WTC11 (cell line): ENCODE results near the gene NOP56. TPM values are rescaled to one million over a fixed set of nuclear protein-coding genes. Genes with fewer than 3 reads are reported as not detected.

Experiments
- ATAC-seq: fragments of 200-7000 bp; cut with Tn5 transposase; 2 replicates; pipeline ENCODE4 v1.10.0; 2021; ENCODE audit warnings: mild to moderate bottlenecking, moderate library complexity
- CTCF ChIA-PET: fragments of 300-600 bp; sonication (Branson Sonifier 250); formaldehyde crosslinking; loops from one replicate; lab custom pipeline; 2021; ENCODE audit warnings: antibody characterized with exemption; lab: Charles Lee
- POLR2A ChIA-PET: fragments of 350-600 bp; sonication (Branson Sonifier 250); formaldehyde crosslinking; loops from one replicate; lab custom pipeline; 2021; ENCODE audit warnings: antibody characterized with exemption; lab: Charles Lee
- DNase-seq: peaks from one replicate; pipeline ENCODE4 v3.0.0; 2021; ENCODE audit warnings: low spot score
- H3K27ac Mint-ChIP-seq: 2 replicates; pipeline ENCODE4 v1.8.0; 2021; ENCODE audit warnings: mixed read lengths
- H3K27me3 Mint-ChIP-seq: 2 replicates; pipeline ENCODE4 v1.8.0; 2021; ENCODE audit warnings: low read depth, mild to moderate bottlenecking, moderate library complexity, mixed read lengths
- H3K36me3 Mint-ChIP-seq: 2 replicates; pipeline ENCODE4 v1.8.0; 2021; ENCODE audit warnings: mixed read lengths
- H3K4me1 Mint-ChIP-seq: 2 replicates; pipeline ENCODE4 v1.8.0; 2022; ENCODE audit warnings: mixed read lengths
- H3K4me3 Mint-ChIP-seq: 2 replicates; pipeline ENCODE4 v1.8.0; 2021; ENCODE audit warnings: mild to moderate bottlenecking, moderate library complexity, mixed read lengths
- H3K9me3 Mint-ChIP-seq: 2 replicates; pipeline ENCODE4 v1.8.0; 2021; ENCODE audit warnings: mixed read lengths
- ATF1 ChIP-seq: sonication (generic); formaldehyde crosslinking; IDR thresholded peaks from 2 replicates; pipeline ENCODE4 v1.8.1; 2023; ENCODE audit warnings: mild to moderate bottlenecking, moderate library complexity, missing genetic modification reagents
- CREB1 ChIP-seq: sonication (generic); formaldehyde crosslinking; IDR thresholded peaks from 2 replicates; pipeline ENCODE4 v1.8.0; 2023; ENCODE audit warnings: mild to moderate bottlenecking, missing genetic modification reagents
- FOXJ3 ChIP-seq: sonication (generic); formaldehyde crosslinking; IDR thresholded peaks from 2 replicates; pipeline ENCODE4 v1.9.0; 2021; ENCODE audit warnings: missing genetic modification reagents, mild to moderate bottlenecking, borderline replicate concordance
- GTF2I ChIP-seq: fragments of 250-450 bp; sonication (Bioruptor Pico); conservative IDR thresholded peaks from 2 replicates; pipeline ENCODE4 v1.4.0; 2021; ENCODE audit warnings: mild to moderate bottlenecking
- NFYB ChIP-seq: sonication (generic); formaldehyde crosslinking; conservative IDR thresholded peaks from 2 replicates; pipeline ENCODE4 v1.8.0; 2022; ENCODE audit warnings: low read depth, missing genetic modification reagents
- PRRX2 ChIP-seq: fragments of 250-450 bp; sonication (Bioruptor Pico); IDR thresholded peaks from 2 replicates; pipeline ENCODE4 v1.8.0; 2021; ENCODE audit warnings: mild to moderate bottlenecking
- RORB ChIP-seq: fragments of 250-450 bp; sonication (Bioruptor Pico); IDR thresholded peaks from 2 replicates; pipeline ENCODE4 v1.9.0; 2021; ENCODE audit warnings: mild to moderate bottlenecking
- SMAD3 ChIP-seq: sonication (generic); formaldehyde crosslinking; IDR thresholded peaks from 2 replicates; pipeline ENCODE4 v1.8.0; 2022; ENCODE audit warnings: missing genetic modification reagents, mild to moderate bottlenecking, borderline replicate concordance
- SMAD4 ChIP-seq: sonication (generic); formaldehyde crosslinking; IDR thresholded peaks from 2 replicates; pipeline ENCODE4 v1.8.0; 2022; ENCODE audit warnings: mild to moderate bottlenecking, missing genetic modification reagents
- SP1 ChIP-seq: sonication (generic); formaldehyde crosslinking; conservative IDR thresholded peaks from 2 replicates; pipeline ENCODE4 v1.8.1; 2022; ENCODE audit warnings: missing genetic modification reagents
- TCF7 ChIP-seq: sonication (generic); formaldehyde crosslinking; IDR thresholded peaks from 2 replicates; pipeline ENCODE4 v1.8.0; 2022; ENCODE audit warnings: mild to moderate bottlenecking, low read depth, missing genetic modification reagents, moderate library complexity
- ZNF219 ChIP-seq: sonication (generic); formaldehyde crosslinking; IDR thresholded peaks from 2 replicates; pipeline ENCODE4 v1.8.0; 2023; ENCODE audit warnings: missing genetic modification reagents, mild to moderate bottlenecking, borderline replicate concordance
- ZNF232 ChIP-seq: sonication (generic); formaldehyde crosslinking; IDR thresholded peaks from 2 replicates; pipeline ENCODE4 v1.8.0; 2022; ENCODE audit warnings: mild to moderate bottlenecking, missing genetic modification reagents
- ZNF396 ChIP-seq: fragments of 250-450 bp; sonication (Bioruptor Pico); IDR thresholded peaks from 2 replicates; pipeline ENCODE4 v1.8.0; 2021; ENCODE audit warnings: mild to moderate bottlenecking, moderate library complexity, borderline replicate concordance
- ZNF423 ChIP-seq: fragments of 250-450 bp; sonication (Bioruptor Pico); IDR thresholded peaks from 2 replicates; pipeline ENCODE4 v2.1.2; 2022; ENCODE audit warnings: mild to moderate bottlenecking, moderate library complexity
- ZNF671 ChIP-seq: fragments of 250-450 bp; sonication (Bioruptor Pico); IDR thresholded peaks from 2 replicates; pipeline ENCODE4 v1.8.0; 2021; ENCODE audit warnings: mild to moderate bottlenecking
- total RNA-seq: library from RNA; stranded (reverse); gene quantifications from 3 replicates; pipeline ENCODE4 v1.2.3, GENCODE V29; 2021
- TF ChIP-seq, protein P1 (sequence below): fragments of 250-450 bp; sonication (Bioruptor Pico); IDR thresholded peaks from 2 replicates; pipeline ENCODE4 v1.9.0; 2021; ENCODE audit warnings: mild to moderate bottlenecking, borderline replicate concordance
- TF ChIP-seq, protein P2 (sequence below): sonication (generic); formaldehyde crosslinking; IDR thresholded peaks from 2 replicates; pipeline ENCODE4 v1.8.1; 2023; ENCODE audit warnings: mild to moderate bottlenecking, missing genetic modification reagents, borderline replicate concordance
- TF ChIP-seq, protein P3 (sequence below): sonication (generic); formaldehyde crosslinking; IDR thresholded peaks from 2 replicates; pipeline ENCODE4 v1.8.0; 2023; ENCODE audit warnings: missing genetic modification reagents
- TF ChIP-seq, protein P4 (sequence below): sonication (generic); formaldehyde crosslinking; IDR thresholded peaks from 2 replicates; pipeline ENCODE4 v1.8.1; 2022; ENCODE audit warnings: low read depth, mild to moderate bottlenecking, moderate library complexity, missing genetic modification reagents, borderline replicate concordance
- TF ChIP-seq, protein P5 (sequence below): fragments of 200-600 bp; IDR thresholded peaks from 2 replicates; pipeline ENCODE4 v1.8.0; 2022; ENCODE audit warnings: antibody characterized with exemption

The NOP56 gene
- total RNA-seq, 1 experiment from 2014 or later = 634 TPM

DNA sequence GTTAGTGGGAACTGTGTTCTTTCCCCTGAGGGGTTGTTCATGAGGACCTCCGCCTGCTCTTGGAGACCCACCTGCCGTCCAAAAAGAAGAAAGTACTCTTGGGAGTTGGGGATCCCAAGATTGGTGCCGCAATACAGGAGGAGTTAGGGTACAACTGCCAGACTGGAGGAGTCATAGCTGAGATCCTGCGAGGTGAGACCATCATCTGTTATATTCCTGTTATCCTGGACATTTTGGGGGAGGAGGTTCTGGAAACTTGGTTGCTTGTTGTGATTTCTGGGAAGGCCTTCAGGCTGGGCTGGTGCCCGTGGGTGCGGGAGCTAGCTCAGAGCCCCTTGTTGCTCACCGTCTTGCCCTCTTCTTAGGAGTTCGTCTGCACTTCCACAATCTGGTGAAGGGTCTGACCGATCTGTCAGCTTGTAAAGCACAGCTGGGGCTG is 2.0 kb downstream of the NOP56 start:
- TF ChIP-seq CREB1 (peak; percentile 51; the same call in 1 of the 2 replicates), ZNF396 (CRISPR knock-in tag) (no peak), ZNF423 (CRISPR knock-in tag) (no peak), FOXJ3 (CRISPR knock-in tag) (no peak), SMAD3 (CRISPR knock-in tag) (0 out of 2 replicates have a peak, but pooled peaks have one; percentile 22), SP1 (CRISPR knock-in tag) (no peak), GTF2I (CRISPR knock-in tag) (no peak), SMAD4 (CRISPR knock-in tag) (no peak), RORB (CRISPR knock-in tag) (no peak), TCF7 (CRISPR knock-in tag) (no peak), ATF1 (no peak)

DNA sequence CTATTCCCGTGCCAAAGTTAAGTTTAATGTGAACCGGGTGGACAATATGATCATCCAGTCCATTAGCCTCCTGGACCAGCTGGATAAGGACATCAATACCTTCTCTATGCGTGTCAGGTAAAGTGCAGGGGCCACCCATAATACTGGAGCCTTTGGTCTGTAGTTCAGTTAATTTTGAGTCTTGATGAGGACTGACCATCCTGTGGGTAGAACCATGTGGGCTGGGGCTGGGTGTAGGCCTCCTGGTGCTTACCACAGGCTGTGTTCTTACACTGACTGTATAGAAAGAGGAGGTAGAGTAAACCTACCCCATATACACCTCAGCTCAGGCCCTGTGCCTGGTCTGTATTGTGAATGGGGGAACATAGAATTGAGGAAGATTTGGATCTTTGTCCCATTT is 2.4 kb downstream of the NOP56 start:
- peaks cover 70% of the 10 kb centered on the region for H3K36me3 Mint-ChIP-seq
- H3K4me1 Mint-ChIP-seq = peaks cover 24% of the 10 kb centered on the region
- peak overlapping the region; percentile 84 for H3K4me3 Mint-ChIP-seq
- no peaks in the 10 kb centered on the region for H3K9me3 Mint-ChIP-seq
- ChIA-PET CTCF (no interaction called here), POLR2A (no interaction called here)
- DNase-seq (no peak), ATAC-seq (no peak)
- peak overlapping the region; percentile 90 for H3K27ac Mint-ChIP-seq
- TF ChIP-seq, protein P1, sequence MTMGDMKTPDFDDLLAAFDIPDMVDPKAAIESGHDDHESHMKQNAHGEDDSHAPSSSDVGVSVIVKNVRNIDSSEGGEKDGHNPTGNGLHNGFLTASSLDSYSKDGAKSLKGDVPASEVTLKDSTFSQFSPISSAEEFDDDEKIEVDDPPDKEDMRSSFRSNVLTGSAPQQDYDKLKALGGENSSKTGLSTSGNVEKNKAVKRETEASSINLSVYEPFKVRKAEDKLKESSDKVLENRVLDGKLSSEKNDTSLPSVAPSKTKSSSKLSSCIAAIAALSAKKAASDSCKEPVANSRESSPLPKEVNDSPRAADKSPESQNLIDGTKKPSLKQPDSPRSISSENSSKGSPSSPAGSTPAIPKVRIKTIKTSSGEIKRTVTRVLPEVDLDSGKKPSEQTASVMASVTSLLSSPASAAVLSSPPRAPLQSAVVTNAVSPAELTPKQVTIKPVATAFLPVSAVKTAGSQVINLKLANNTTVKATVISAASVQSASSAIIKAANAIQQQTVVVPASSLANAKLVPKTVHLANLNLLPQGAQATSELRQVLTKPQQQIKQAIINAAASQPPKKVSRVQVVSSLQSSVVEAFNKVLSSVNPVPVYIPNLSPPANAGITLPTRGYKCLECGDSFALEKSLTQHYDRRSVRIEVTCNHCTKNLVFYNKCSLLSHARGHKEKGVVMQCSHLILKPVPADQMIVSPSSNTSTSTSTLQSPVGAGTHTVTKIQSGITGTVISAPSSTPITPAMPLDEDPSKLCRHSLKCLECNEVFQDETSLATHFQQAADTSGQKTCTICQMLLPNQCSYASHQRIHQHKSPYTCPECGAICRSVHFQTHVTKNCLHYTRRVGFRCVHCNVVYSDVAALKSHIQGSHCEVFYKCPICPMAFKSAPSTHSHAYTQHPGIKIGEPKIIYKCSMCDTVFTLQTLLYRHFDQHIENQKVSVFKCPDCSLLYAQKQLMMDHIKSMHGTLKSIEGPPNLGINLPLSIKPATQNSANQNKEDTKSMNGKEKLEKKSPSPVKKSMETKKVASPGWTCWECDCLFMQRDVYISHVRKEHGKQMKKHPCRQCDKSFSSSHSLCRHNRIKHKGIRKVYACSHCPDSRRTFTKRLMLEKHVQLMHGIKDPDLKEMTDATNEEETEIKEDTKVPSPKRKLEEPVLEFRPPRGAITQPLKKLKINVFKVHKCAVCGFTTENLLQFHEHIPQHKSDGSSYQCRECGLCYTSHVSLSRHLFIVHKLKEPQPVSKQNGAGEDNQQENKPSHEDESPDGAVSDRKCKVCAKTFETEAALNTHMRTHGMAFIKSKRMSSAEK (CRISPR knock-in tag) = no peak
- no peak for TF ChIP-seq ZNF232 (CRISPR knock-in tag)
- no peak for TF ChIP-seq ZNF219
- no peak for TF ChIP-seq PRRX2 (CRISPR knock-in tag)
- H3K27me3 Mint-ChIP-seq = no peaks in the 10 kb centered on the region

More for the DNA sequence above, 2.0 kb downstream of the NOP56 start:
- Mint-ChIP-seq H3K4me3 (peak overlapping the region; percentile 84), H3K4me1 (peaks cover 24% of the 10 kb centered on the region), H3K9me3 (no peaks in the 10 kb centered on the region), H3K27ac (peak overlapping the region; percentile 90), H3K27me3 (no peaks in the 10 kb centered on the region), H3K36me3 (peaks cover 66% of the 10 kb centered on the region)
- ATAC-seq (no peak), DNase-seq (no peak)
- ChIA-PET CTCF (interaction anchor here (3.7 kb wide), 1 partner anchor 131 kb away, joined by 30 read pairs; no protein-coding TSS in a partner anchor), POLR2A (no interaction called here)

DNA sequence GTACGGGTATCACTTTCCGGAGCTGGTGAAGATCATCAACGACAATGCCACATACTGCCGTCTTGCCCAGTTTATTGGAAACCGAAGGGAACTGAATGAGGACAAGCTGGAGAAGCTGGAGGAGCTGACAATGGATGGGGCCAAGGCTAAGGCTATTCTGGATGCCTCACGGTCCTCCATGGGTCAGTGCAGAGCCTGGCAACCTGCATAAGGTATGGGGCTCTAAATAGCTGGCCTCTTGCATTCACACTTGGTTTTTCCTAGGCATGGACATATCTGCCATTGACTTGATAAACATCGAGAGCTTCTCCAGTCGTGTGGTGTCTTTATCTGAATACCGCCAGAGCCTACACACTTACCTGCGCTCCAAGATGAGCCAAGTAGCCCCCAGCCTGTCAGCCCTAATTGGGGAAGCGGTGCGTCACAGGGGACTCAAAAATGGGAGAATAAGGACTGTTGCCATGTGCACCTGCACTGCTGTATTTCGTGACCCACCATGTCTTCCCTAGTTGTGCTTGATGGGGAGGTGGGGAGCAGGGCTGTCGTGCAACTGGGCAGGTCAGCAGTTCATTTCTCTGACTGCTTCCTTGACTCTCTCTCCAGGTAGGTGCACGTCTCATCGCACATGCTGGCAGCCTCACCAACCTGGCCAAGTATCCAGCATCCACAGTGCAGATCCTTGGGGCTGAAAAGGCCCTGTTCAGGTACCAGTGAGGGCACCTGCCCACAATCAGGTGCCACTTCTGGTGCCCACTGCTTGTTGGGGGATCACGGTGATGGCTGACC is 3.1 kb downstream of the NOP56 start:
- peaks cover 24% of the 10 kb centered on the region for H3K4me1 Mint-ChIP-seq
- peak overlapping the region; percentile 84 for H3K4me3 Mint-ChIP-seq
- ATAC-seq (no peak), DNase-seq (no peak)
- H3K27me3 Mint-ChIP-seq = no peaks in the 10 kb centered on the region
- CTCF ChIA-PET = no interaction called here
- H3K27ac Mint-ChIP-seq = peak overlapping the region; percentile 90; the same call in 1 of the 2 replicates
- POLR2A ChIA-PET = no interaction called here
- H3K9me3 Mint-ChIP-seq = no peaks in the 10 kb centered on the region
- H3K36me3 Mint-ChIP-seq = peaks cover 77% of the 10 kb centered on the region
- TF ChIP-seq, protein P2, sequence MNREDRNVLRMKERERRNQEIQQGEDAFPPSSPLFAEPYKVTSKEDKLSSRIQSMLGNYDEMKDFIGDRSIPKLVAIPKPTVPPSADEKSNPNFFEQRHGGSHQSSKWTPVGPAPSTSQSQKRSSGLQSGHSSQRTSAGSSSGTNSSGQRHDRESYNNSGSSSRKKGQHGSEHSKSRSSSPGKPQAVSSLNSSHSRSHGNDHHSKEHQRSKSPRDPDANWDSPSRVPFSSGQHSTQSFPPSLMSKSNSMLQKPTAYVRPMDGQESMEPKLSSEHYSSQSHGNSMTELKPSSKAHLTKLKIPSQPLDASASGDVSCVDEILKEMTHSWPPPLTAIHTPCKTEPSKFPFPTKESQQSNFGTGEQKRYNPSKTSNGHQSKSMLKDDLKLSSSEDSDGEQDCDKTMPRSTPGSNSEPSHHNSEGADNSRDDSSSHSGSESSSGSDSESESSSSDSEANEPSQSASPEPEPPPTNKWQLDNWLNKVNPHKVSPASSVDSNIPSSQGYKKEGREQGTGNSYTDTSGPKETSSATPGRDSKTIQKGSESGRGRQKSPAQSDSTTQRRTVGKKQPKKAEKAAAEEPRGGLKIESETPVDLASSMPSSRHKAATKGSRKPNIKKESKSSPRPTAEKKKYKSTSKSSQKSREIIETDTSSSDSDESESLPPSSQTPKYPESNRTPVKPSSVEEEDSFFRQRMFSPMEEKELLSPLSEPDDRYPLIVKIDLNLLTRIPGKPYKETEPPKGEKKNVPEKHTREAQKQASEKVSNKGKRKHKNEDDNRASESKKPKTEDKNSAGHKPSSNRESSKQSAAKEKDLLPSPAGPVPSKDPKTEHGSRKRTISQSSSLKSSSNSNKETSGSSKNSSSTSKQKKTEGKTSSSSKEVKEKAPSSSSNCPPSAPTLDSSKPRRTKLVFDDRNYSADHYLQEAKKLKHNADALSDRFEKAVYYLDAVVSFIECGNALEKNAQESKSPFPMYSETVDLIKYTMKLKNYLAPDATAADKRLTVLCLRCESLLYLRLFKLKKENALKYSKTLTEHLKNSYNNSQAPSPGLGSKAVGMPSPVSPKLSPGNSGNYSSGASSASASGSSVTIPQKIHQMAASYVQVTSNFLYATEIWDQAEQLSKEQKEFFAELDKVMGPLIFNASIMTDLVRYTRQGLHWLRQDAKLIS (CRISPR knock-in tag) = no peak
- TF ChIP-seq, protein P3, sequence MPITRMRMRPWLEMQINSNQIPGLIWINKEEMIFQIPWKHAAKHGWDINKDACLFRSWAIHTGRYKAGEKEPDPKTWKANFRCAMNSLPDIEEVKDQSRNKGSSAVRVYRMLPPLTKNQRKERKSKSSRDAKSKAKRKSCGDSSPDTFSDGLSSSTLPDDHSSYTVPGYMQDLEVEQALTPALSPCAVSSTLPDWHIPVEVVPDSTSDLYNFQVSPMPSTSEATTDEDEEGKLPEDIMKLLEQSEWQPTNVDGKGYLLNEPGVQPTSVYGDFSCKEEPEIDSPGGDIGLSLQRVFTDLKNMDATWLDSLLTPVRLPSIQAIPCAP (CRISPR knock-in tag) = no peak
- TF ChIP-seq CREB1 (no peak), ZNF671 (no peak), NFYB (CRISPR knock-in tag) (no peak)
- TF ChIP-seq, protein P4, sequence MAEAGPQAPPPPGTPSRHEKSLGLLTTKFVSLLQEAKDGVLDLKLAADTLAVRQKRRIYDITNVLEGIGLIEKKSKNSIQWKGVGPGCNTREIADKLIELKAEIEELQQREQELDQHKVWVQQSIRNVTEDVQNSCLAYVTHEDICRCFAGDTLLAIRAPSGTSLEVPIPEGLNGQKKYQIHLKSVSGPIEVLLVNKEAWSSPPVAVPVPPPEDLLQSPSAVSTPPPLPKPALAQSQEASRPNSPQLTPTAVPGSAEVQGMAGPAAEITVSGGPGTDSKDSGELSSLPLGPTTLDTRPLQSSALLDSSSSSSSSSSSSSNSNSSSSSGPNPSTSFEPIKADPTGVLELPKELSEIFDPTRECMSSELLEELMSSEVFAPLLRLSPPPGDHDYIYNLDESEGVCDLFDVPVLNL (CRISPR knock-in tag) = no peak
- TF ChIP-seq, protein P5, sequence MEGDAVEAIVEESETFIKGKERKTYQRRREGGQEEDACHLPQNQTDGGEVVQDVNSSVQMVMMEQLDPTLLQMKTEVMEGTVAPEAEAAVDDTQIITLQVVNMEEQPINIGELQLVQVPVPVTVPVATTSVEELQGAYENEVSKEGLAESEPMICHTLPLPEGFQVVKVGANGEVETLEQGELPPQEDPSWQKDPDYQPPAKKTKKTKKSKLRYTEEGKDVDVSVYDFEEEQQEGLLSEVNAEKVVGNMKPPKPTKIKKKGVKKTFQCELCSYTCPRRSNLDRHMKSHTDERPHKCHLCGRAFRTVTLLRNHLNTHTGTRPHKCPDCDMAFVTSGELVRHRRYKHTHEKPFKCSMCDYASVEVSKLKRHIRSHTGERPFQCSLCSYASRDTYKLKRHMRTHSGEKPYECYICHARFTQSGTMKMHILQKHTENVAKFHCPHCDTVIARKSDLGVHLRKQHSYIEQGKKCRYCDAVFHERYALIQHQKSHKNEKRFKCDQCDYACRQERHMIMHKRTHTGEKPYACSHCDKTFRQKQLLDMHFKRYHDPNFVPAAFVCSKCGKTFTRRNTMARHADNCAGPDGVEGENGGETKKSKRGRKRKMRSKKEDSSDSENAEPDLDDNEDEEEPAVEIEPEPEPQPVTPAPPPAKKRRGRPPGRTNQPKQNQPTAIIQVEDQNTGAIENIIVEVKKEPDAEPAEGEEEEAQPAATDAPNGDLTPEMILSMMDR = no peak
